GM19467 (cell line): ENCODE results near the gene DLGAP3.

Source experiments
- ATAC-seq: cut with Tn5 transposase; IDR thresholded peaks from one replicate; pipeline ENCODE4 v1.9.1; 2021; ENCODE audit warnings: mild to moderate bottlenecking, moderate library complexity; ENCODE audit not compliant: unreplicated experiment

Gene DLGAP3

GRCh38 chr1:34869760-34870159 is 59.7 kb downstream of the DLGAP3 start:
- no peak for ATAC-seq

DNA sequence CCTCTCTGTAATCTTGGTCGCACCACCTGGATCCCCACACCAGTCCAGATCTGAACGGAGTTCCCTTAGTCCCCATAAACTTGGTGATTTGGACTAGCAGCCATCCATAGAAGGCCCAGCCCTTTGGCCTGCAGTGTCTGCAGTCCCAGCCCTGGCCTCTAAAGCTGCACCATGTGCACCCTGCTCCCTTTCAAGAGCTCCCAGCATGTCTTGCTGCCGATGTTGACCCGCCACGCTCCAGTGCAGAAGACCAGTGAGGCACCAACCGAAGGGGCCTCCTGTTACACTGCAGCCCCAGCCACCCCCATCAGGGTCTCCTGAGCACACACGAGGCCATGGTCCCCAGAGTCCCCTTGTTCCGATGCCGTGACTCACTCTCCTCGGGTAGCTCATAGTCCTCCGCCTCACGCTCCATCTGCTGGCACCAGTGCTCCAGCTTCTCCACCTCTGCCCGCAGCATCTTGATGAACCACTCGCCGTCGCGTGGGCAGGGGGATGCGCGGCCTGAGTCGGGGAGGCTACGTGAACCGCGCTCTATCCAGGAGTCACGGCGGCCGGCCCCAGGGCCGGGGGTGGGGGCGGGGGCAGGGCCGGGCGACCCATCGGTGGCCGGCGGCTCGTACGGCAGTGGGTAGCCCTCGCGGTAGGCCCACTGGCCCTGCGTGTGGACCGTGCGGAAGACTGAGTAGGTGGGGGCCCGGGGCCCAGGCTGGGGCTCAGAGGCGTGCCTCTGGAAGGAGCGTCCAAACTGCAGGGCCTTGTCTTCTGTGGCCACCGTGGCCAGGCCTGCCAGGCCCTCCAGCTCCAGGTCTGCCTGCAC is 61.0 kb downstream of the DLGAP3 start:
- ATAC-seq: no peak

GRCh38 chr1:34867415-34867814 is 62.0 kb downstream of the DLGAP3 start:
- ATAC-seq: no peak

DNA sequence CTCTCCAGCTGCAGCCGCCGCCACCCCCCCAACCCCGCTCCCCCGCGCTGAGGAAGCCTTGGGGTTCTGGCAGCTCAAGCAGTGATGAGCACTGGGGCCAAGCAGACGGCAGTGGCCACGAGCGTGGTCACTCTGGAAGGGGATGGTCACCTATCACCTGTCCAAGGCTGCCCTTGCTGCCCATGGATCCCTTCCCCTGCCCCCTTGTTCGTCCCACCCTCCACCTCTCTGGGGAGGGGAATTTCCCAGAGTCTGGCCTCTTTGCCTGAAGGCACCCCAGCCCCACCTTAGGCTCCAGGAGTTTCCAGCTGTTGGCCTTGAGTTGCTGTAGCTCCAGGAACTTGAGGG is 62.7 kb downstream of the DLGAP3 start:
- no peak for ATAC-seq

DNA sequence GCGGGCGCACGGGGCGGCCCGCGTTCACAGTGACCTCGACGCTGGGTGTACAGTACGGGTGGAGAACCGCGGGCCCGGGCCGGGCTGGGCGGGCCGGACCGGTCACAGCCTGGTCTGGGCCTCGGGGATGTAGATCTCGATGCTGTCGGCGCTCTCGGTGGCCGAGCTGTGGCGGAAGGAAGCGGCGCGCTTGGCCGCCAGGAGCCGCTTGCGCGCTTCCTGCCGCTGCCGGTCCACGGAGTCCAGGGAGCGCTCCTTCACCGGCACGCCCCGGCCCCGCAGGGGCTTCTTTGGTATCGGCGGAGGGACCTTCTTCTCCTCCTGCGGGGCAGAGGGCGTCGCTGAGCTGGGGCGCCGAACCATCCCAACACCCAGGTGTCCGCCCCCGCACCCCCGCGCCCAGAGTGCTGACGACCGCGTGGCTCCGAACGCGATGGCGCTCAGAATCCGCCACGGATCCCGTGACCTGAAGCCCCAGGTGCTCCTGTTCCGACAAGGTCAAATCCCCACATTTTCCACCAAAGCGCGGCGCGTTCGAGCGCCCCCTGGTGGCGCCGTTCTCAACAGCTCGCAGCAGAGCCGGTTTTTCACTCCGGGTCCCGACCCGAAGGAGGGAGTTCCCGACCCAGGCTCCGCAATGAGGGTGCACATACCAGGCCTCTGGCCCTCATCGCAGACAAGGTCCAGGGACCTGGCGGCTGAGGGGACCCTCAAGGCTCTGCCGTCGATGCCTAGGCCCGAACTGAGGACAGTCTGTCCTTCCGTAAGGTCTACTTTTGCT is 63.3 kb downstream of the DLGAP3 start:
- peak; percentile 67 for ATAC-seq

GRCh38 chr1:34865573-34865972 is 63.9 kb downstream of the DLGAP3 start:
- ATAC-seq: no peak

DNA sequence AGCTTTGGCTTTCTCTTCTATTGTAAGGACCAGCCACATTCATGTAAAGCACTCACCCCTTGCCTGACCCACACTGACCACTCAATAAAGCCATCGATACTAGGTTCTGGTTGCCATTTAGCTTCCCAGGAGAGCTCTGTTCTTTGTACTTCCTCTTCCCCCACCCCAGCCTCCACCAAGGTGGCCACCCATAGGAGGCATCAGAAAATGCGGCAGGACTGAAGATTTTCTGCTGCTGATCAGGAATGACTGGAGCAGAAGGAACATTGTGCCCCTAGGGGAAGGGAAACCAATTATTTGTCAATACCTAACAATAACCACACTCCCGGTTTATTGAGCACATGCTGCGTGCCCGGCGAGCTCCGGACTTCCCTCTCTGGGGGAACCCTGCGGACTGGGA is 64.7 kb downstream of the DLGAP3 start:
- ATAC-seq: no peak

- no peak for ATAC-seq
Observed at GRCh38 chr1:34863501-34863900, 65.9 kb downstream of the DLGAP3 start.

GRCh38 chr1:34859446-34860200 is 69.8 kb downstream of the DLGAP3 start, which contains the start of gene SMIM12:
Gene SMIM12 (minus strand): TSS chr1:34859749. CDS start chr1:34855977, 3,772 bp downstream.
- ATAC-seq: peak; percentile 96

- ATAC-seq: peak; percentile 9
Observed at GRCh38 chr1:34858901-34859445, 70.5 kb downstream of the DLGAP3 start.

GRCh38 chr1:34856697-34857096 is 72.8 kb downstream of the DLGAP3 start:
- ATAC-seq: no peak

DNA sequence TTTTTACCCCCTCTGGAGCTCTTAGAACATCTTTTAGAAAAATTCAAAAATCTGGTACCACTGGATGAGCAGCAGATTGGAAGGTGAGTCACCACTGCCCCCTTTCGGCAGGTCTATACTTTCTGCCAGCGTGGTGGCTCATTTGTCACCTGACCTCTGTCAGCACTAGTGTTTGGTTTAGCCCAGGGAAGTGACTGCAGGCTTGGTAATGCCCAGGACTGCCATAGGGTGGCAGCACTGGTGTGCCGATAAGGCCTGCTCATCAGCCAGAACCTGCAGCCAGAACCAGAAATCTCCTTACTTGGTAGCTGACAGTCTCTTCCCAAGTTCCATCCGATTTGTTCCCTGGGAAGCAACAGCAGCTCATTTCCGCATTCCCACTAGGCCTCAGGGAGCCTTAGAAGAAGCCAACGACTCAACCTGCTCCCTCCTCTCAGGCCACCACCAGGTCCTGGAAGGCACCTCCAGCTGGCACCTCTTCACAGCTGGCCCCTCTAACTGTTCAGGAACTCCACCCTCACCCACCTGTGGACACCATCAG is 76.7 kb downstream of the DLGAP3 start:
- peak; percentile 90 for ATAC-seq

DNA sequence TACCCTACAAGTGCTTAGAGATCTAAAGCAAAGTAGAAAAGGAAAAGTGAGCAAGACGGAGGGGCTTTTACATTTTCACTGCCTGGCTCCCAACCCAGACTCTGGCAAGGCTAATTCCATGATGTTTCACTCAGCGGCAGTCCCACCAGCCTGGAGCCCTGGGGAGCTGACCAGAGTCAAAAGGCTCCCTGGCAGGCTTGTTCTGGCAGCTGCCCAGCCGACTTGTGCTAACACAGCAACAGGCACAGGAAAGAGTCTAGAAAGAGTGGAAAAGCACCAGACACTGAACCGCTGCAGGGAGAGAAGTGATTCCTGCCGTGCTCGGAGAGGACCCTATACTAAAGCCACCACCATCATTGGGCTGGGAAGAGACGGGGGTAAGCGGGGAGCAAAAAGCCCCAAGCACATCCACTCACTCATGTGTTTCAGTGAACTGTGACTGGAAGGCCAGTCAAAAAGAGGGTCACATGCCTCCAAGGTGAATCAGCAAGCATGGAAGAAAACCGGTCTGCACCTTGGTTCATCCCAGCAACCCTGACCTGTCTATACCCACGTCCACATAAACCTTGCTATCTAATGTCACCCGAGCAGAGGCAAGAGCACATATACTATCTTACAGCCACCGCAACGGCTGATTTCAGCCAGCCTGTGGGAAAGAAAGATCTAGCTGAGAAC is 77.9 kb downstream of the DLGAP3 start:
- no peak for ATAC-seq

DNA sequence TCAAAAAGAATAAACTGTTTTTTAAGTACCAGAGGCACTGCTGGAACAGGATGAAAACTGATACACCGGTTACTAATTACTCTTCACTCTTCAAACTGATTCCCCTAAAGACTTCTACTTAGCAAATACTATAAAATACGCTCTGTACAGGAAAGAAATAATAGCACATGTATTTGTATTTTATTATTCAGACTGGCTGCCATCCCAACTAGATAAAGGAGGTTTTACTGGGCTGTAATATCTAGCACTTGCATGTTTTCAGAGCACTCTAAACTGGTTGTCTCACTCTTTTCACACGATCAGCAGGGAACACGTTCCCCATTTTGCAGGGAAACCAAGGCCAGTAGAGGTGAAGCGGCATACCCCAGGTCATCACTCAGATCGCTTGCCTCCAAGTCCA is 79.1 kb downstream of the DLGAP3 start:
- ATAC-seq: no peak

DNA sequence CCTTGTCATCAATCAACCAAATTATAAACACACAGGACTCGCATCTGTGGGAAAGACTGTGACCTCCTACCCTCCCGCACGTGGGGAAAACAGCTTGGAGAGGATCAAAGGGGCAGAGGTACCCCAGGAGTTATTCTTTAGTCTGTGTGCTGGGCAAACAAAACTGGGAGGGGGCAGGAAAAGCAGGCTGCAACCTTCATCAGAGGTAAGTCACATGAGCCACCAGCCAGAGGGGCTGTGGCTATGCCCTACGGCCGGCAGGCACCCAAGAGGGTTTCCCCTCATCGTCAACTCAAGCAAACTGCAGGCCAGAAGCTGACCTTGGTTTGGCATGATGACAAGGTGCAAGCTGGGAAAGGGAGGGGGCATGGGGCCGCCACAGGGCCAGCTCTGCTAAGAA is 82.4 kb downstream of the DLGAP3 start:
- ATAC-seq: no peak

- no peak for ATAC-seq
Observed at GRCh38 chr1:34846265-34846664, 83.2 kb downstream of the DLGAP3 start.

- no peak for ATAC-seq
Observed at GRCh38 chr1:34845131-34845901, 84.1 kb downstream of the DLGAP3 start.

- ATAC-seq: no peak
Observed at GRCh38 chr1:34844252-34844634, 85.2 kb downstream of the DLGAP3 start.

DNA sequence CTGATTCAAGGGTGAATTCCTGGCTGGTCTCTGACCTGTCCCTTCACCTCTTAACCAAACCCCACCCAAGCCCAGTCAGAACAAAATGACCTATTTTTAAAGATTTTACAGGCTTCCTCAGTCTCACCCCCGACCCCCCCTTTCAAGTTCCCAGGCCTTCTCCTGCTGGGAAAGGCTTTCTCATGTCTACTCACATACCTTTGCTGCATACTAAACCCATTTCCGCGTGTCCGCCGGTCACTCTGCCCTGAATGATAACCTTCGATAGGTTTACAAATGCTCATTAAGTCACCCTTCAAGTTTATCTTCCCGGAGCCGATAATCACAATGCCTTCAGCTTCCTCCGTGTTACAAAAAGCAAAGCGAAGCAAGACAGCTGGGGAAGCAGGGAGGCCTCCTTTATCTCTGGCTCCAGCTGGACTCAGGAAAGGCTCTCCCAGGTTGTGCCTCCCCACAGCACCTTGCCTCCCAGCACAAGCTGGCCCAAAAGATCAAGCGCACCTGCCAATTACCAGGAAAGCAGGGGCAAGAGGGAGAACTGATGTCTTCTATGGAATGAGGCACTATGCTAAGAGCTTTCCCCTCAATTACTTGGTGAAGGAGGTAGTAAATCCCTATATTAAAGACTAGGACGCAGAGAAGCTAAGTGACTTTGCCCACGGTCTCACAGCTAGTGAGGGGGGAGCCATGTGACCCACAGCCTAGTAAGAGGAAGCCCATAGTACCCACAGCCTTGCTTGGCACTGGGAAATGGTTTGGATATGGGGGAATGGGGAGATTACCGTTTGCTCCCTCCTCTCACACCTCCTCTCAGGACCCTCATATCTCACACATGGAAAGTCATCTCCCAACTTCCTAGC is 85.8 kb downstream of the DLGAP3 start:
- ATAC-seq: no peak
